SHP77 (cell line): Measurements from ENCODE around the gene UNC5C.

Source experiments
- DNase-seq, 2 experiments: peaks; one replicate each; lab custom pipeline; 2025; lab: John Stamatoyannopoulos, UW

UNC5C gene

GRCh38 chr4:95217197-95217596 lies 331.6 kb downstream of the UNC5C start:
- DNase-seq: no peak

GRCh38 chr4:95216636-95217035 lies 332.1 kb downstream of the UNC5C start:
- DNase-seq: no peak

GRCh38 chr4:95215991-95216605 lies 332.7 kb downstream of the UNC5C start:
- DNase-seq: no peak

GRCh38 chr4:95215043-95215442 lies 333.7 kb downstream of the UNC5C start:
- DNase-seq: no peak

- DNase-seq: no peak
Measured at GRCh38 chr4:95214408-95214807, 334.4 kb downstream of the UNC5C start.

- no peak for DNase-seq
Measured at GRCh38 chr4:95213366-95213765, 335.4 kb downstream of the UNC5C start.

GRCh38 chr4:95212692-95213091 lies 336.1 kb downstream of the UNC5C start:
- DNase-seq: no peak

- DNase-seq: no peak
Measured at GRCh38 chr4:95209927-95210326, 338.8 kb downstream of the UNC5C start.

- DNase-seq: peak in 1 of 2 experiments; percentile 7
Measured at GRCh38 chr4:95204873-95205272, 343.9 kb downstream of the UNC5C start.

GRCh38 chr4:95204267-95204844 lies 344.4 kb downstream of the UNC5C start:
- no peak for DNase-seq

- DNase-seq: no peak
Measured at GRCh38 chr4:95198961-95199360, 349.8 kb downstream of the UNC5C start.

- no peak for DNase-seq
Measured at GRCh38 chr4:95197353-95197752, 351.4 kb downstream of the UNC5C start.

GRCh38 chr4:95193391-95194224 lies 355.2 kb downstream of the UNC5C start:
- DNase-seq: no peak

- no peak for DNase-seq
Measured at GRCh38 chr4:95191537-95191936, 357.2 kb downstream of the UNC5C start.

- DNase-seq: peak in 1 of 2 experiments; percentile 16
Measured at GRCh38 chr4:95190751-95191436, 357.9 kb downstream of the UNC5C start.

- DNase-seq: no peak
Measured at GRCh38 chr4:95188701-95189370, 359.9 kb downstream of the UNC5C start.

GRCh38 chr4:95186666-95187065 lies 362.1 kb downstream of the UNC5C start:
- DNase-seq: no peak

- DNase-seq: no peak
Measured at GRCh38 chr4:95183656-95184408, 364.9 kb downstream of the UNC5C start.

GRCh38 chr4:95181996-95182306 lies 366.8 kb downstream of the UNC5C start:
- no peak for DNase-seq

- no peak for DNase-seq
Measured at GRCh38 chr4:95181243-95181995, 367.4 kb downstream of the UNC5C start.
